MCF 10A (cell line): Measurements from ENCODE around the gene TNS1. TPM values are rescaled to one million over a fixed set of nuclear protein-coding genes. Genes with fewer than 3 reads are reported as not detected.

Experiments
- BruUV-seq: library from RNA; stranded (reverse); fragments of 400-500 nt; replicated peaks from 2 replicates; lab custom pipeline; 2021; lab: Mats Ljungman, UMichigan
- CTCF ChIA-PET: fragments of 300-600 bp; sonication (Branson Sonifier 250); formaldehyde crosslinking; extraction: SDS; loops from one replicate; lab custom pipeline; 2021; ENCODE audit warnings: antibody characterized with exemption, inconsistent platforms; lab: Yijun Ruan, JAX
- POLR2A ChIA-PET: fragments of 300-600, 350-650 bp; sonication (Branson Sonifier 250); formaldehyde crosslinking; extraction: SDS; loops from one replicate; lab custom pipeline; 2020; ENCODE audit warnings: antibody characterized with exemption, inconsistent platforms; lab: Yijun Ruan, JAX
- DNase-seq: peaks from one replicate; pipeline ENCODE4 v3.0.0-alpha.2; 2018; ENCODE audit not compliant: unreplicated experiment
- H3K27ac Mint-ChIP-seq: one replicate; pipeline ENCODE4 v1.8.0; 2022; ENCODE audit warnings: mild to moderate bottlenecking, low read depth, mixed read lengths; ENCODE audit not compliant: unreplicated experiment
- H3K27me3 Mint-ChIP-seq: one replicate; pipeline ENCODE4 v1.8.0; 2022; ENCODE audit warnings: mixed read lengths; ENCODE audit not compliant: insufficient read depth, unreplicated experiment
- H3K36me3 Mint-ChIP-seq: one replicate; pipeline ENCODE4 v1.8.0; 2022; ENCODE audit warnings: mild to moderate bottlenecking, moderate library complexity, mixed read lengths; ENCODE audit not compliant: insufficient read depth, unreplicated experiment
- H3K4me1 Mint-ChIP-seq: one replicate; pipeline ENCODE4 v1.8.0; 2022; ENCODE audit warnings: mixed read lengths; ENCODE audit not compliant: insufficient read depth, unreplicated experiment
- H3K4me3 Mint-ChIP-seq: one replicate; pipeline ENCODE4 v1.8.0; 2022; ENCODE audit warnings: mild to moderate bottlenecking, moderate library complexity, mixed read lengths; ENCODE audit not compliant: unreplicated experiment
- H3K9me3 Mint-ChIP-seq: one replicate; pipeline ENCODE4 v1.8.0; 2022; ENCODE audit warnings: mixed read lengths; ENCODE audit not compliant: unreplicated experiment
- CTCF ChIP-seq: fragments of 200-600 bp; IDR thresholded peaks from one replicate; pipeline ENCODE4 v1.8.0; 2022; ENCODE audit warnings: antibody characterized with exemption, mild to moderate bottlenecking; ENCODE audit not compliant: unreplicated experiment
- intact Hi-C: fragments of 100-400 bp; cut with micrococcal nuclease; formaldehyde crosslinking; loops from 2 replicates; pipeline ENCODE4 v1.14.1; 2022
- total RNA-seq: library from RNA; stranded (reverse); gene quantifications from 2 replicates; pipeline ENCODE4 v1.2.3, GENCODE V29; 2022

The TNS1 gene
- total RNA-seq, 1 experiment from 2014 or later = 3.3 TPM

- Mint-ChIP-seq H3K9me3 (no peaks in the 10 kb centered on the region), H3K36me3 (no peaks in the 10 kb centered on the region), H3K27ac (no peak overlapping the region), H3K4me1 (no peaks in the 10 kb centered on the region), H3K4me3 (no peak overlapping the region), H3K27me3 (peaks cover 28% of the 10 kb centered on the region)
- no peak for TF ChIP-seq CTCF
- no peak for DNase-seq
- POLR2A ChIA-PET = no interaction called here
- CTCF ChIA-PET = interaction anchor here (0.6 to 6.9 kb wide), 16 partner anchors 11 to 780 kb away, joined by 3 to 154 read pairs (median 3); no protein-coding TSS in a partner anchor
- BruUV-seq = no TSS peak
- intact Hi-C loops = loop anchor here (1.0 to 2.0 kb wide), 5 partner anchors 45 to 249 kb away; no protein-coding TSS in a partner anchor
These were observed 31.0 kb upstream of the TNS1 start for GRCh38 chr2:218033590-218034496.

- Mint-ChIP-seq H3K4me3 (no peak overlapping the region), H3K36me3 (no peaks in the 10 kb centered on the region), H3K27ac (no peak overlapping the region), H3K4me1 (no peaks in the 10 kb centered on the region), H3K9me3 (no peaks in the 10 kb centered on the region), H3K27me3 (peaks cover 21% of the 10 kb centered on the region)
- BruUV-seq = no TSS peak
- TF ChIP-seq CTCF = no peak
- no peak for DNase-seq
- ChIA-PET POLR2A (interaction anchor here (0.6 kb wide), 1 partner anchor 1540 kb away, joined by 3 read pairs; no protein-coding TSS in a partner anchor), CTCF (interaction anchor here (0.5 to 6.9 kb wide), 12 partner anchors 27 to 1067 kb away, joined by 3 to 154 read pairs (median 3); partner anchors contain the start of gene RUFY4)
- intact Hi-C loops = no loop called here
These were observed 30.4 kb upstream of the TNS1 start for GRCh38 chr2:218033208-218033589.

- no peak overlapping the region for H3K4me3 Mint-ChIP-seq
- no peaks in the 10 kb centered on the region for H3K9me3 Mint-ChIP-seq
- BruUV-seq = no TSS peak
- ChIA-PET POLR2A (interaction anchor here (0.6 kb wide), 1 partner anchor 1540 kb away, joined by 3 read pairs; no protein-coding TSS in a partner anchor), CTCF (interaction anchor here (0.5 to 6.9 kb wide), 12 partner anchors 10 to 1067 kb away, joined by 3 to 154 read pairs (median 4); partner anchors contain the start of gene RUFY4)
- no peaks in the 10 kb centered on the region for H3K4me1 Mint-ChIP-seq
- no peak for DNase-seq
- no peaks in the 10 kb centered on the region for H3K36me3 Mint-ChIP-seq
- intact Hi-C loops = no loop called here
- no peak for TF ChIP-seq CTCF
- H3K27me3 Mint-ChIP-seq = peaks cover 15% of the 10 kb centered on the region
- H3K27ac Mint-ChIP-seq = no peak overlapping the region
These were observed 29.8 kb upstream of the TNS1 start for GRCh38 chr2:218032336-218033171.
